ENCODE data around the gene MRPL51. TPM values are rescaled to one million over a fixed set of nuclear protein-coding genes. Genes with fewer than 3 reads are reported as not detected.

Gene MRPL51
- total RNA-seq, 1 donor from 2014 or later: 114 TPM

DNA sequence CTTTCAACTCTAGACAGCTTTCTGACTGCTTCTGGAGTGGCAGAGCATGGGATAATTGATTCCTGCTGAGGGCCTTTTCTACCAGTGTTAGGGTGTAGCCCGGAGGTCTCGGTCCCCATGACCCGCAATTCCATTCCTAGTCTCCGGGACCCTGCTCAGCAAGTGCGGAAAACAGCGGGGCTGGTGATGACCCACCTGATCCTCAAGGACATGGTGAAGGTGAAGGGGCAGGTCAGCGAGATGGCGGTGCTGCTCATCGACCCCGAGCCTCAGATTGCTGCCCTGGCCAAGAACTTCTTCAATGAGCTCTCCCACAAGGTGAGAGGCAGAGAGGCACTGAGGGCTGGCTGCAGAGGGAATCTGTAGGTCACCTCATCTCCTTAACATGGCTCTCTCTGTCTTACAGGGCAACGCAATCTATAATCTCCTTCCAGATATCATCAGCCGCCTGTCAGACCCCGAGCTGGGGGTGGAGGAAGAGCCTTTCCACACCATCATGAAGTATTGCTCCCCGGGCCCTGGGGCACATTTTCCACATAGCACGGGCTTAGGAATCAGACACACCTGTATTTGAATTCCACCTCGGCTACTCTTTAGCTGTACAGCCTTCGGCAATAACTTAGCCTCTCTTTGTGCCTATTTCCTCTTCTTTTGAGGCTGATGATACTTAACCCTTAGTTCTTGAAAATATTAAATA is 35.6 kb upstream of the MRPL51 start:
- peaks cover 15% of the 10 kb centered on the region for H3K4me1 ChIP-seq
- H3K9me3 ChIP-seq: no peaks in the 10 kb centered on the region
- H3K27me3 ChIP-seq: no peaks in the 10 kb centered on the region
- TF ChIP-seq, protein P1, sequence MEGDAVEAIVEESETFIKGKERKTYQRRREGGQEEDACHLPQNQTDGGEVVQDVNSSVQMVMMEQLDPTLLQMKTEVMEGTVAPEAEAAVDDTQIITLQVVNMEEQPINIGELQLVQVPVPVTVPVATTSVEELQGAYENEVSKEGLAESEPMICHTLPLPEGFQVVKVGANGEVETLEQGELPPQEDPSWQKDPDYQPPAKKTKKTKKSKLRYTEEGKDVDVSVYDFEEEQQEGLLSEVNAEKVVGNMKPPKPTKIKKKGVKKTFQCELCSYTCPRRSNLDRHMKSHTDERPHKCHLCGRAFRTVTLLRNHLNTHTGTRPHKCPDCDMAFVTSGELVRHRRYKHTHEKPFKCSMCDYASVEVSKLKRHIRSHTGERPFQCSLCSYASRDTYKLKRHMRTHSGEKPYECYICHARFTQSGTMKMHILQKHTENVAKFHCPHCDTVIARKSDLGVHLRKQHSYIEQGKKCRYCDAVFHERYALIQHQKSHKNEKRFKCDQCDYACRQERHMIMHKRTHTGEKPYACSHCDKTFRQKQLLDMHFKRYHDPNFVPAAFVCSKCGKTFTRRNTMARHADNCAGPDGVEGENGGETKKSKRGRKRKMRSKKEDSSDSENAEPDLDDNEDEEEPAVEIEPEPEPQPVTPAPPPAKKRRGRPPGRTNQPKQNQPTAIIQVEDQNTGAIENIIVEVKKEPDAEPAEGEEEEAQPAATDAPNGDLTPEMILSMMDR (IDR thresholded peaks at IDR 0.05): no peak
- intact Hi-C loops (cut with DNase I): no loop called here
- H3K27ac ChIP-seq: no peak overlapping the region
- DNase-seq (no peak), ATAC-seq (no peak)
- peaks cover 77% of the 10 kb centered on the region for H3K36me3 ChIP-seq
- no peak overlapping the region for H3K4me3 ChIP-seq

DNA sequence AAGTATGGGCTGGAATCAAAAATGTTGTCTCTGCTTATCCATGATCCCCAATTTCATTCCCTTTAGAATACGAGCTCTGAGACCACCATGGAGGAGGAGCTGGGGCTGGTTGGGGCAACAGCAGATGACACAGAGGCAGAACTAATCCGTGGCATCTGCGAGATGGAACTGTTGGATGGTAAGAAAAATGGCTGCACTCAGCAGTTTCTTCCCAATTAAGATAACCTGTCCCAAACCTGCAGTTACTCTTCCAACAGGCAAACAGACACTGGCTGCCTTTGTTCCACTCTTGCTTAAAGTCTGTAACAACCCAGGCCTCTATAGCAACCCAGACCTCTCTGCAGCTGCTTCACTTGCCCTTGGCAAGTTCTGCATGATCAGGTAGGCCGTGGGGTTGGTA is 34.6 kb upstream of the MRPL51 start:
- intact Hi-C loops (cut with DNase I): no loop called here
- ATAC-seq (no peak), DNase-seq (no peak)
- no peak overlapping the region for H3K27ac ChIP-seq
- TF ChIP-seq, protein P1 (IDR thresholded peaks at IDR 0.05): no peak
- H3K4me3 ChIP-seq: no peak overlapping the region
- peaks cover 6% of the 10 kb centered on the region for H3K4me1 ChIP-seq
- H3K27me3 ChIP-seq: no peaks in the 10 kb centered on the region
- H3K36me3 ChIP-seq: peaks cover 87% of the 10 kb centered on the region
- H3K9me3 ChIP-seq: no peaks in the 10 kb centered on the region

DNA sequence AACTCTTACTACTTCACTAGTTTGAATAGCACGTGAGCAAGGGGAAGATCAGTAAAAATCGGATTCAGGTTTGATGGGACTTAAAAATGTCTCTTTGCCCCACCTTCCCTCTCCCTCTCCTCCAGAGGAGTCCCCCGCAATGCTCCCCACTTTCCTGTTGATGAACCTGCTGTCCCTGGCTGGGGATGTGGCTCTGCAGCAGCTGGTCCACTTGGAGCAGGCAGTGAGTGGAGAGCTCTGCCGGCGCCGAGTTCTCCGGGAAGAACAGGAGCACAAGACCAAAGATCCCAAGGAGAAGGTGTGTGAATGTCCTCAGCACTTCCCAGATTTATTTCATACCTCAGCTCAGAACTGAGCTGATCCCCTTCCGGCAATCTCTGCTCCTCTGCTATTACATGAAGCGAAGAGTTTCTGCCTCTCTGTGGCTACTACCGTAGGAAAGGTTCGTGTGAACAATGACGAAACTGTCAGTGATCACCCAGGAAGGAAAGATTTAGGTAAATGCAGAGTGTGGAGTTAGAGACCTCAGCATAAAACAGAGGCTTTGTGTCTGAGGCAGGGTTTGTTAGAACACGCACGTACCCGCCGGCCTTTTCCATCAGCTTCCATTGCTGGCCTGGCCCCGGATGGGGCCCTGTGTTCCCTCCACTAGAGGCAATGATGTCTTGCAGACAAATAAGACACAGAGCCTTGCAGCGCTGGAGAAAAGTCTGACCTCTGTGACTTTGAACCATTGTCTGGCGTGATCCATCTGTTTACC is 33.9 kb upstream of the MRPL51 start:
- DNase-seq (no peak), ATAC-seq (no peak)
- intact Hi-C loops (cut with DNase I): no loop called here
- H3K4me1 ChIP-seq: no peaks in the 10 kb centered on the region
- H3K27ac ChIP-seq: no peak overlapping the region
- no peak overlapping the region for H3K4me3 ChIP-seq
- H3K36me3 ChIP-seq: peaks cover 94% of the 10 kb centered on the region
- TF ChIP-seq, protein P1 (IDR thresholded peaks at IDR 0.05): no peak
- no peaks in the 10 kb centered on the region for H3K9me3 ChIP-seq
- H3K27me3 ChIP-seq: no peaks in the 10 kb centered on the region

DNA sequence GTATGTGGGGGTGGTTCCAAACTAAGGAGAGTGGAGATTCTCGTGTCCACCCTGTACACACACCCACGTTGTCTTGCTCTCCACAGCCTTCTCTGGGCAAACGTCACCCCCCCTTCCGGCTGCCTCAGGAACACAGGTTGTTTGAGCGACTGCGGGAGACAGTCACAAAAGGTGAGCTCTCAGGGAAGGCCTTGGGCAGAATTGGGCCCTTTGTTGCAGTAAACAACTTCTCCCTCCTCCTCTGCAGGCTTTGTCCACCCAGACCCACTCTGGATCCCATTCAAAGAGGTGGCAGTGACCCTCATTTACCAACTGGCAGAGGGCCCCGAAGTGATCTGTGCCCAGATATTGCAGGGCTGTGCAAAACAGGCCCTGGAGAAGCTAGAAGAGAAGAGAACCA is 33.1 kb upstream of the MRPL51 start:
- peaks cover 97% of the 10 kb centered on the region for H3K36me3 ChIP-seq
- H3K4me1 ChIP-seq: no peaks in the 10 kb centered on the region
- H3K27me3 ChIP-seq: no peaks in the 10 kb centered on the region
- DNase-seq (no peak), ATAC-seq (no peak)
- TF ChIP-seq, protein P1 (IDR thresholded peaks at IDR 0.05): no peak
- no peak overlapping the region for H3K4me3 ChIP-seq
- H3K27ac ChIP-seq: no peak overlapping the region
- intact Hi-C loops (cut with DNase I): no loop called here
- H3K9me3 ChIP-seq: no peaks in the 10 kb centered on the region

DNA sequence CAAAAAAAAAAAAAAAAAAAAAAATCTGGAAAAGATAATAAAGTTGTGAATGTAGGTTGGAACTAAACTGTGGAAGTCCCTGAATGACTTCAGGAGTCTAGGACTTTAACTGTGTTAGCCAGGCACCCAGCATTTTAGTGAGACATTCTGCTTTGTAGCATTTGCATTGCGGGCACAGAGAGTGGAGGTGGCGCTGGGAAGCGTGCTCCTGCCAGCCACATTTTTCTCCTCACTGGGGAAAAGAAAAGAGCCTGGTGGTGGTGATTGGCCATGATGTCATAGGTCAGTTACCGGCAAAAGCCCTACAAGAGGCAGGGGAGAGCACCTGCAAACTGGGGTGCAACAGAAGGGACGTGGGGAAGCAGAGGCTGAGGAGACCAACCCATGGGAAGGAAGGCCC is 31.6 kb upstream of the MRPL51 start:
- ATAC-seq (no peak), DNase-seq (no peak)
- Histone ChIP-seq H3K4me1 (no peaks in the 10 kb centered on the region), H3K27ac (no peak overlapping the region), H3K4me3 (no peak overlapping the region), H3K36me3 (peaks cover 96% of the 10 kb centered on the region), H3K27me3 (no peaks in the 10 kb centered on the region), H3K9me3 (no peaks in the 10 kb centered on the region)
- intact Hi-C loops (cut with DNase I): no loop called here
- TF ChIP-seq, protein P1 (IDR thresholded peaks at IDR 0.05): no peak
